Fibroblast of pulmonary artery (primary cell): ENCODE measurements around the gene CKM.

ENCODE experiments used
- DNase-seq: peaks from one replicate; pipeline ENCODE4 v3.0.0-alpha.2; 2010; ENCODE audit warnings: low read depth
- H3K4me3 ChIP-seq: replicated peaks from 2 replicates; pipeline ENCODE4 v1.5.1; 2011; ENCODE audit warnings: low read depth, mild to moderate bottlenecking, control low read depth, low read length, moderate library complexity
- TF ChIP-seq, protein P1 (sequence below): IDR thresholded peaks from 2 replicates; pipeline ENCODE4 v1.5.1; 2011; ENCODE audit warnings: mild to moderate bottlenecking, control low read depth, low read length, inconsistent platforms; ENCODE audit errors: missing control alignments

Gene CKM

DNA sequence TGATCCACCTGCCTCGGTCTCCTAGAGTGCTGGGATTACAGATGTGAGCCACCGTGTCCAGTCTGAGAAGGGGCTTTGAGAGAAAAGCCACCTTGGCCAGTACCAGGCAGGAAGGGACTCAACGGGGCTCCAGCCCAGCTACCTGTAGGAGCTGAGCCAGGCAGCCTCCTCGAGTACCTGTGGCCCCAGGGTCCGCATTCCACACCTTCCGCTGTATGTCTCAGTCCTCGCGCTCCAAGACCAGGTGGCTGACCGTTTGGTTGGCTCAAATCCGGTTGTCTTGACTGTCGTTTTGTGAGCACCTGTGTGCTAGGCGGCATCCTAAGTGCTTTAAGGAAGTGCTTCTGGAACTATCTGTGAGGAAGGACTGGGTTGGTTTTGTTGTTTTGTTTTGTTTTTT, 55.4 kb downstream of the CKM start:
- TF ChIP-seq, protein P1, sequence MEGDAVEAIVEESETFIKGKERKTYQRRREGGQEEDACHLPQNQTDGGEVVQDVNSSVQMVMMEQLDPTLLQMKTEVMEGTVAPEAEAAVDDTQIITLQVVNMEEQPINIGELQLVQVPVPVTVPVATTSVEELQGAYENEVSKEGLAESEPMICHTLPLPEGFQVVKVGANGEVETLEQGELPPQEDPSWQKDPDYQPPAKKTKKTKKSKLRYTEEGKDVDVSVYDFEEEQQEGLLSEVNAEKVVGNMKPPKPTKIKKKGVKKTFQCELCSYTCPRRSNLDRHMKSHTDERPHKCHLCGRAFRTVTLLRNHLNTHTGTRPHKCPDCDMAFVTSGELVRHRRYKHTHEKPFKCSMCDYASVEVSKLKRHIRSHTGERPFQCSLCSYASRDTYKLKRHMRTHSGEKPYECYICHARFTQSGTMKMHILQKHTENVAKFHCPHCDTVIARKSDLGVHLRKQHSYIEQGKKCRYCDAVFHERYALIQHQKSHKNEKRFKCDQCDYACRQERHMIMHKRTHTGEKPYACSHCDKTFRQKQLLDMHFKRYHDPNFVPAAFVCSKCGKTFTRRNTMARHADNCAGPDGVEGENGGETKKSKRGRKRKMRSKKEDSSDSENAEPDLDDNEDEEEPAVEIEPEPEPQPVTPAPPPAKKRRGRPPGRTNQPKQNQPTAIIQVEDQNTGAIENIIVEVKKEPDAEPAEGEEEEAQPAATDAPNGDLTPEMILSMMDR = no peak
- no peak overlapping the region for H3K4me3 ChIP-seq
- no peak for DNase-seq

DNA sequence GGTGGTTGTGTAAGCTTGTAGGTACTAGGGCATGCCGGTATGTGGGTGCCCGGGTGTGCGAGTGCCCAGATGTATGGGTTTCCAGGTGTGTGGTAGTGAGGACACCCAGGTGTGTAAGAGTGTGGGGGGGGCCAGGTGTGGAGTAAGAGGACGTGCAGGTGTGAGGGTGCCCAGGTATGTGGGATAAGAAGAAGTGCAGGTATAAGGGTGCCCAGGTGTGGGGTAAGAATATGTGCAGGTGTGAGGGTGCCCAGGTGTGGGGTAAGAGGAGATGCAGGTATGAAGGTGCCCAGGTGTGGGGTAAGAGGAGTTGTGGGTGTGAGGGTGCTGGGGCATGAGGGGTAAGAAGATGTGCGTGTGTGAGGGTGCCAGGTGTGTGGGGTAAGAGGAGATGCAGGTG, 57.3 kb downstream of the CKM start:
- TF ChIP-seq, protein P1 = no peak
- DNase-seq = no peak
- no peak overlapping the region for H3K4me3 ChIP-seq

DNA sequence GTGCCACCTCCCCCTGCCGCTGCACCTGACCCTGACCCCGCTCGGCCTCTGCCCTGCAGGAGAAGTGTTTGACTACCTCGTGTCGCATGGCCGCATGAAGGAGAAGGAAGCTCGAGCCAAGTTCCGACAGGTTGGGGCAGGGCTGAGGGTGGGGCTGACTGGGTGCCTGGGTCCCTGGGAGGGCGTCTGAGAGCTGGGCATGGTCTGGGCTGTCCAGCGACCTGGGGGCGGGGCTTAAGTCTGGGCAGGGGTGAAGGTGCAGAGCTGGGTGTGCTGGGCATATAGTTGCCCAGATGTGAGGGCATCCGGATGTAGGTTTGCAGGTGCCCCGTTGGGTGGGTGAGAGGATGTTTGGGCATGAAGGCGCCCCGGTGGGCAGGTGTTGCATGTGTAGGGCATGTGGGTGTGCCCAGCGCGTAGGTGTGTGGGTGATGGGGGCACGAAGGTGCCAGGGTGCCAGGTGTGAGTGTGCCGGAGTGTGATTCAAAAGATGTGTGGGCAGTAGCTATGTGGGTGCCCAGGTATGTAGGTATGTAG, 57.8 kb downstream of the CKM start:
- TF ChIP-seq, protein P1 = no peak
- H3K4me3 ChIP-seq = no peak overlapping the region
- no peak for DNase-seq

DNA sequence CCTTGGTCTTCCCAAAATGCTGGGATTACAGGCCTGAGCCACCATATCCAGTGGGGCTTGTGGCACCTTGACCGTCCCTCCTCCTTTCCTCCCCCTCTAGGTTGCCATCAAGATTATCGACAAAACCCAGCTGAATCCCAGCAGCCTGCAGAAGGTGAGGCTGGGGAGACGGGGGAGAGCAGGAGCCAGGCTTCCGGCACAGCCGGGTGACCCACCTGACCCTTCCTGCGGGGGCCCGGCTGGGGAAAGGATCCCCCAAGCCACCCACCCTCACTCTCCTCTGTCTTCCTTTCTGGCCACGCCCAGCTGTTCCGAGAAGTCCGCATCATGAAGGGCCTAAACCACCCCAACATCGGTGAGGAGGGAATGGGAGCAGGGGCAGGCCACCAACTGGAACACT, 59.7 kb downstream of the CKM start:
- H3K4me3 ChIP-seq = no peak overlapping the region
- DNase-seq = no peak
- TF ChIP-seq, protein P1 = no peak

DNA sequence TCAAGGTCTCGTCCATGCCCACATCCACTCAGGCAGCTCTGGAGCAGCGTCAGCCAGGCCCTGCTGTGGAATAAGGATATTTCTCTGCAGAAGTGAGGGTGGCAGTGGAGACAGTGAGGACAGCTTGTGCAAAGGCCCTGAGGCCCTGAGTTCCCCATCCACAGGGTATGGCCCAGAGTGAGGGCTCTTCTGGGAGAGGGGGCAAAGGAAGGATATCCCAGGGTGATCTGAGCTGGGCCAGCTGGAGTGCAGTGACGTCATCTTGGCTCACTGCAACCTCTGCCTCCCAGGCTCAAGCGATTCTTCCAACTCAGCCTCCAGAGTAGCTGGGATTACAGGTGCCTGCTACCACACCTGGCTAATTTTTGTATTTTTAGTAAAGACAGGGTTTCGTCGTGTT, 60.1 kb downstream of the CKM start:
- H3K4me3 ChIP-seq = no peak overlapping the region
- DNase-seq = no peak
- TF ChIP-seq, protein P1 = no peak

DNA sequence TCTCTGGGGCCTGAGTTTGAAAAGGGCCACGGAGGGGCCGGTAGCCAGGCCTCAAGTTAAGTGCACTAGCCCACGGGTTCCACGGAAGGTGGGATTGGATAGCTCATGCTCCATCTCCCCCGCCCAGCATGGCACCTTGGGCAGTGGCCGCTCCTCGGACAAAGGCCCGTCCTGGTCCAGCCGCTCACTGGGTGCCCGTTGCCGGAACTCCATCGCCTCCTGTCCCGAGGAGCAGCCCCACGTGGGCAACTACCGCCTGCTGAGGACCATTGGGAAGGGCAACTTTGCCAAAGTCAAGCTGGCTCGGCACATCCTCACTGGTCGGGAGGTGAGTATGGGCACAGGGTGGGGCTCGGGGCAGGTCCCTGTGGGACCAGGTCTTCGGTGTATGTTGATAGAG, 63.8 kb downstream of the CKM start:
- DNase-seq = no peak
- TF ChIP-seq, protein P1 = no peak
- no peak overlapping the region for H3K4me3 ChIP-seq

DNA sequence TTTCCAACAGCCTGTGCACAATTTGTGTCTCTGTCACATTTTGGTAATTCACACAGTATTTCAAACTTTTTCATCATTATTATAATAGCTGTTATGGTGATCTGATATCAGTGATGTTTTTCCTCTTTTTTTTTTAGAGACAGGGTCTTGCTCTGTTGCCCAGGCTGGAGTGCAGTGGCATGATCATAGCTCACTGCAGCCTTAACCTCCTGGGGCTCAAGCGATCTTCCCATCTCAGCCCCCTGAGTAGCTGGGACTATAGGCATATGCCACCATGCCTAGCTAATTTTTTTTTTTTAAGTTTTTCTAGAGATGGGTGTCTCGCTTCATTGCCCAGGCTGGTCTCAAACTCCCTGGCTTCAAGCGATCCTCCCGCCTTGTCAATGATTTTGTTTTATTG, 65.8 kb downstream of the CKM start:
- no peak overlapping the region for H3K4me3 ChIP-seq
- TF ChIP-seq, protein P1 = no peak
- no peak for DNase-seq
